Fibroblast of mammary gland (primary cell): ENCODE results near the gene SLC43A3.
"Not testable (repeated sequence)": the region's sequence is repeated elsewhere in the genome, so short reads cannot be mapped to it uniquely, and the experiment has no call there.

Experiments
- DNase-seq: peaks from one replicate; pipeline ENCODE4 v3.0.0-alpha.2; 2010; ENCODE audit warnings: low read depth
- H3K4me3 ChIP-seq: 2 replicates; pipeline ENCODE4 v1.5.1; 2011; ENCODE audit warnings: low read depth, mild to moderate bottlenecking, low read length, moderate library complexity; ENCODE audit not compliant: control insufficient read depth
- TF ChIP-seq, protein P1 (sequence below): conservative IDR thresholded peaks from 2 replicates; pipeline ENCODE4 v1.5.1; 2011; ENCODE audit warnings: low read depth, low read length, inconsistent platforms; ENCODE audit not compliant: control insufficient read depth, insufficient read depth

Gene SLC43A3

DNA sequence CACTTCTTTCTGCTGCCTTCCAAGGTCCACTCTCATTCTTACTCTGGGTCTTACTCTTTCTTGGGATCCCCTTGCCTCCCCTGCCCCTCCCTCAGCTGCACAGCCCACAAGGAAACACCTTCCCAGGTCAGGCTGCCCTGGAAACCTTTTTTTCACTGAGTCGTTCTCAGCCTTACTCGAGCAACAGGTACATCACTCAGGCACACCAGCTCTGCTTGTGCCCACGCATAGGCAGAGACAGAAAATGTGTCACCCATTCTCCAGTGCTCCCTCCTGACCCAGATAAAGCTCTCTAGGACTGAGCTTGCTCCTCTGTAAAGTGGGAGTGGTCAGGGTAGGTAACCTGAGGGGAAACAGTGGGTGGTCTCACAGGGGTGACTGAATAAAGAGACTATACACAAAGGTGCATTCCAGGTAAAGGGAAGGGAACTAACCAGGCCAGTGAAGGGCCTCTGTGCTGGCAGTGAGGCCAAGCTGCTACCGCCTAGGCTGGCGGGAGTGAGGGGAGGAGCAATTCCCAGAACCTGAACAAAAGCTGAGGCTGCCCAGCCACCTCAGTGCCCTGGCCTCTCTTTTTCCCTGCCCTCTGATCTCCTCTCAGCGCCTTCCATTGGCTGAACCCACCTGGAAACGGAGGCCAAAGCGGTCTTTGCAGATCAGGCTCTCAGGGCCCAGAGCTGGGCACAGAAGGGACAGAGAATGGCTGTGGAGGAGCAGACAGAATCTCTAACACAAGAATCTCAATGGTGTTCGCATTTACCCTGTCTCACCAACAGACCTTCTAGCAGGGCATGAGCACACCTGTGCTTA is 61.9 kb downstream of the SLC43A3 start:
- DNase-seq: no peak
- no peak overlapping the region for H3K4me3 ChIP-seq
- TF ChIP-seq, protein P1, sequence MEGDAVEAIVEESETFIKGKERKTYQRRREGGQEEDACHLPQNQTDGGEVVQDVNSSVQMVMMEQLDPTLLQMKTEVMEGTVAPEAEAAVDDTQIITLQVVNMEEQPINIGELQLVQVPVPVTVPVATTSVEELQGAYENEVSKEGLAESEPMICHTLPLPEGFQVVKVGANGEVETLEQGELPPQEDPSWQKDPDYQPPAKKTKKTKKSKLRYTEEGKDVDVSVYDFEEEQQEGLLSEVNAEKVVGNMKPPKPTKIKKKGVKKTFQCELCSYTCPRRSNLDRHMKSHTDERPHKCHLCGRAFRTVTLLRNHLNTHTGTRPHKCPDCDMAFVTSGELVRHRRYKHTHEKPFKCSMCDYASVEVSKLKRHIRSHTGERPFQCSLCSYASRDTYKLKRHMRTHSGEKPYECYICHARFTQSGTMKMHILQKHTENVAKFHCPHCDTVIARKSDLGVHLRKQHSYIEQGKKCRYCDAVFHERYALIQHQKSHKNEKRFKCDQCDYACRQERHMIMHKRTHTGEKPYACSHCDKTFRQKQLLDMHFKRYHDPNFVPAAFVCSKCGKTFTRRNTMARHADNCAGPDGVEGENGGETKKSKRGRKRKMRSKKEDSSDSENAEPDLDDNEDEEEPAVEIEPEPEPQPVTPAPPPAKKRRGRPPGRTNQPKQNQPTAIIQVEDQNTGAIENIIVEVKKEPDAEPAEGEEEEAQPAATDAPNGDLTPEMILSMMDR: no peak

DNA sequence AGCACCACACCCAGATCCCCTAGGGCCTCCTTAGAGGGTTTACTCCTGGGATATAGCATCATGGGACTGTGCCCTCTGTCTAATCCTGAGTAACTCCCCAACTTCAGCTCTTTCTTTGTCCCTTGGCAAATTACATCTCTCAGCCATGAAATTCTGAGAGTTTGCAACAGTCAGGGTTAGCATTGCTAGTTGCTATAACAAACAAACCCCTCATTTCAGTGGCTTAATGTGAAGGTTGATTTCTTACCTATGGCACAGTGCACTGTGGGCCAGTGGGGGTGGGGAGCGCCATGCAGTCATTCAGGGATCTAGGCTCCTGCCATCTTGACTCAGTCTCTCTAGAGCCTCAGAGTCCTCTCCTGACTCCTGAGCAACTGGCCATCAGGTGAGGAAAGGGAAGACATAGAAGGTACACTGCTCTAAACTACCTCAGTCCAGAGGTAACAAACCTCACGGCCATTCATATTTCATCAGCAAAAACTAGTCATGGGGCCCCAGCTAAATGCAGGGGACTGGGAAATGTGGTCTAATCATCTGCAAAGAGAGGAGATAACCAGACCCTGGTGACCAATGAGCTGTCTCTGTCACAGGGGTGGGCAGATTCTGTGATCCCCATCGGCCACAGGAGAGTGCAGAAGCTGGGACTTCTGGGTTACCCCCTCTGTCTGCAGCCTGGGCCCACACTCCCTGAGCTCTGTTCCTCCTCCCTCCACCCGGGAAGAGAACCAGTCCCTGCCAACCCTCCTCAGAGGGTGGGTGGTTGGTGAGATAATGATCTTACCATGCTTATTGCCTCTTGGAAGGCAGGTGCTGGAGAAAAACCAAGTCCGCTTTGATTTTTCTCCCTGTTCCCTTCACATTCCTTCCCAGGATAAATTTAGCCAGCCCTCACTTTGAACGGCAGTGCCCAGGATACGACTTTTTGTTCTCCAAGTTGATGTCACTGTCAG is 63.5 kb downstream of the SLC43A3 start:
- no peak overlapping the region for H3K4me3 ChIP-seq
- TF ChIP-seq, protein P1: no peak
- DNase-seq: no peak

DNA sequence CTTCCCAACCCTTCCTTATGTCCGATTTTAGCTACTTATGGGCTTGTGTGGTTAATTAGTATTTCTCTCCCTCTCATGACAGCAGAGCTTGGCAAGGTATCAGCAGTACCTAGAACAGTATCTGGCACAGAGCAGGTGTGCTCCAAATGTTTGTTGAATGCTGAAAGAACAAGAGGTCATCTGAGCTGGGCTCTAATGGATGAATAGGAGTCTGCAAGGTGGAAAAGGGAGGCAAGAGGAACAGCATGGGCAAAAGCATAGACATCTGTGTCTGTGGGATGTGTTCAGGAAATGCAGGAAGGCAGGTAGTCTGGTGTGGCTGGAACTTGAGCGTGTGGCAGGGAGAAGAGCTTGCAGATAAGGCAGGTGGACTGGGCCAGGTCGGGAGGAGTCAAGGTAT is 65.0 kb downstream of the SLC43A3 start:
- no peak for DNase-seq
- H3K4me3 ChIP-seq: no peak overlapping the region
- TF ChIP-seq, protein P1: no peak

DNA sequence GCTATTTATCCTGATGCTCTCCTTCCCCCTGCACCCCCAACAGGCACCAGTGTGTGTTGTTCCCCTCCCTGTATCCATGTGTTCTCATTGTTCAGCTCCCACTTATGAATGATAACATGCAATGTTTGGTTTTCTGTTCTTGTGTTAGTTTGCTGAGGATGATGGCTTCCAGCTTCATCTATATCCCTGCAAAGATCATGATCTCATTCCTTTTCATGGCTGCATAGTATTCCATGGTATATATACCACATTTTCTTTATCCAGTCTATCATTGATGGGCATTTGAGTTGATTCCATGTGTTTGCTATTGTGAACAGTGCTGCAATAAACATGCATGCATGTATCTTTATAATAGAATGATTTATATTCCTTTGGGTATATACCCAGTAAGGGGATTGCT is 65.5 kb downstream of the SLC43A3 start:
- not testable (repeated sequence) for H3K4me3 ChIP-seq, DNase-seq

DNA sequence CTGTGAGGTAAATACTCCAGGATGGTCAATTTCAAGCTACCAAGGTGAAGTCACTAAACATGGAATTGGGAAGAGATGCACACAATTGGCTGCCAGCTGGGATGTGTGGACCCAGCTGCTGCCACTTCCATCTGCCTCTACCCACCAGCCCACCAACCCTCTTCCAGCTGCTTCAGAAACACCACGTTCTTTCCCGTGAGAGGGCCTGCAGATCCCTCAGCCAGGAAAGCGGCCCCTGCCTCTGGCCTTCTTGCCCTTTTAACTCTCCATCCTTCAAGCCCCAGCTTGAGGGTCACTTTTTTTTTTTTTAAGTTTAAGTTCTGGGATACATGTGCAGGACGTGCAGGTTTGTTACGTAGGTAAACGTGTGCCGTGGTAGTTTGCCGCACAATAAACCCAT is 65.9 kb downstream of the SLC43A3 start:
- TF ChIP-seq, protein P1: no peak
- no peak overlapping the region for H3K4me3 ChIP-seq
- DNase-seq: no peak

DNA sequence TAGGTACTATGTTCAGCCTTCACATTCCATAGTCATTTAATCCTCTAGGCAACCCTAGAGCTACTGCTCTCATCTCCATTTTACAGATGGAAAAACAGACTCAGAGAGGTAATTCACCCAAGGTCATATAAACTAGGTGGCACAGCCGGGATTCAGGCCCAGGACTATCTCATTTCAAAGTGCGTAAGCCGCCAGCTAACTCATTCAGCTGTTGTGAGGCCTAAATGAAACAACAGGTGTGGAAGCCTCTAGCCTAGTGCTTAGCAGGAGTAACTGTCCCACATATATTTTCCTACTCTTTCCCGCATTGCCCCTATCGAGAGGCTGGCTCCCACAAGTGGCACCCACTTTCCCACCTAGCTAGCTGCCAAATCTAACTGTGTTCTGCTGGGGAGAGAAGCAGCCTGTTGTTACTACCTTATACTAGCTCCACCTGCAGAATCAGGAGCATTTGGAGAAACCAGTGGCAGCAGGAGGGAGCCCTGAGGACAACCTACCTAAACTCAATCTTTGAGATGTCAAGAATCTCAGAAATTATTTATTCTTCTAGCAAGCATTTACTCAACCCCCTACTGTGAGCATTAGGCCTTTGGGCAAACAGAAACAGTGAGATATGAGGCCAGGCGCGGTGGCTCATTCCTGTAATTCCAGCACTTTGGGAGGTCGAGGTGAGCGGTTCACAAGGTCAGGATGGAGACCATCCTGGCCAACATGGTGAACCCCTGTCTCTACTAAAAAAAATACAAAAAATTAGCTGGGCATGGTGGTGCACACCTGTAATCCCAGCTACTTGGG is 66.8 kb downstream of the SLC43A3 start:
- DNase-seq: no peak
- TF ChIP-seq, protein P1: no peak
- no peak overlapping the region for H3K4me3 ChIP-seq

DNA sequence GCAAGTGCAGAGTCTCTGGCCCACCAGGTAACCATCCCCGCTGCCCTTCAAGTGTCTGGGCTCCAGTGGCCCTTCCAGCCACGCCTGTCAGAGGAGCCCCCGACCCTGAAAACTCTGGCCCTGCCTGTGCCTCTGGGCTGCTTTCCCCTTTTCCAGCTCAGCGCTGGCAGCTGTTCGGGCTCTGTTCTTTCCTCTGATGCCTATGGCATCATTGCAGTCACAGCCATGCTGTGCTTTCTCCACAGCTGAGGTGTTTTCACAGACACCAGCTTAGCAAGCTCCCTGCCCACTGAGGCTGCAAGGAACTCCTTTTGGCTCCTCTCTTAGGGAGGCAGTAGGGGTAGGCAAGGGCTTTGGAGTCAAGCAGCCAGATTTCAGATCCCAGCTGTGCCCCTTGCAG is 67.5 kb downstream of the SLC43A3 start:
- no peak overlapping the region for H3K4me3 ChIP-seq
- no peak for DNase-seq
- TF ChIP-seq, protein P1: no peak
